Superior temporal gyrus (tissue), 1 donor: ENCODE data around the gene ZBTB20.
"Not testable (repeated sequence)": the region's sequence is repeated elsewhere in the genome, so short reads cannot be mapped to it uniquely, and the experiment has no call there.

Experiments
- DNase-seq: peaks from one replicate; pipeline ENCODE4 v3.0.0-alpha.2; 2016; ENCODE audit errors: extremely low spot score

ZBTB20 gene

GRCh38 chr3:114679773-114680172 is 467.3 kb downstream of the ZBTB20 start:
- not testable (repeated sequence) for DNase-seq

GRCh38 chr3:114675104-114675503 is 472.0 kb downstream of the ZBTB20 start:
- DNase-seq: no peak

- DNase-seq: no peak
Measured at GRCh38 chr3:114674036-114674435, 473.1 kb downstream of the ZBTB20 start.

- no peak for DNase-seq
Measured at GRCh38 chr3:114673481-114673880, 473.6 kb downstream of the ZBTB20 start.

GRCh38 chr3:114672692-114673447 is 474.2 kb downstream of the ZBTB20 start:
- no peak for DNase-seq

- DNase-seq: no peak
Measured at GRCh38 chr3:114671741-114672510, 475.2 kb downstream of the ZBTB20 start.

- no peak for DNase-seq
Measured at GRCh38 chr3:114669614-114670013, 477.5 kb downstream of the ZBTB20 start.

GRCh38 chr3:114668099-114668498 is 479.0 kb downstream of the ZBTB20 start:
- DNase-seq: no peak

- no peak for DNase-seq
Measured at GRCh38 chr3:114666623-114667022, 480.5 kb downstream of the ZBTB20 start.

- DNase-seq: no peak
Measured at GRCh38 chr3:114664006-114664405, 483.1 kb downstream of the ZBTB20 start.

- no peak for DNase-seq
Measured at GRCh38 chr3:114660808-114661207, 486.3 kb downstream of the ZBTB20 start.

- no peak for DNase-seq
Measured at GRCh38 chr3:114660124-114660523, 487.0 kb downstream of the ZBTB20 start.

- DNase-seq: no peak
Measured at GRCh38 chr3:114659109-114660061, 487.7 kb downstream of the ZBTB20 start.

- no peak for DNase-seq
Measured at GRCh38 chr3:114651555-114651954, 495.5 kb downstream of the ZBTB20 start.

GRCh38 chr3:114650808-114651207 is 496.3 kb downstream of the ZBTB20 start:
- DNase-seq: no peak

GRCh38 chr3:114649331-114649730 is 497.8 kb downstream of the ZBTB20 start:
- DNase-seq: no peak

- no peak for DNase-seq
Measured at GRCh38 chr3:114646526-114646925, 500.6 kb downstream of the ZBTB20 start.

GRCh38 chr3:114645392-114645791 is 501.7 kb downstream of the ZBTB20 start:
- DNase-seq: no peak

GRCh38 chr3:114644367-114644766 is 502.7 kb downstream of the ZBTB20 start:
- no peak for DNase-seq

GRCh38 chr3:114642951-114643741 is 503.9 kb downstream of the ZBTB20 start:
- no peak for DNase-seq

- no peak for DNase-seq
Measured at GRCh38 chr3:114640126-114640525, 507.0 kb downstream of the ZBTB20 start.
